ENCODE data around the gene NPIPA8.
"Not testable (repeated sequence)": the region's sequence is repeated elsewhere in the genome, so short reads cannot be mapped to it uniquely, and the experiment has no call there.

NPIPA8 gene

GRCh38 chr16:18280319-18280718, 56.2 kb downstream of the NPIPA8 start:
- not testable (repeated sequence) for H3K36me3 ChIP-seq (ENCODE audit: control insufficient read depth in 2 of 2, insufficient read depth in 2 of 2, low read length in 2 of 2); H3K9ac ChIP-seq (ENCODE audit: low read depth in 1 of 2, low read length in 2 of 2); H3K9me3 ChIP-seq (ENCODE audit: control insufficient read depth in 2 of 2, low read length in 2 of 2); H3K4me1 ChIP-seq (ENCODE audit: control insufficient read depth in 2 of 2, insufficient read depth in 2 of 2, low read length in 2 of 2); H3K27ac ChIP-seq (ENCODE audit: low read depth in 2 of 2, low read length in 2 of 2); H3K27me3 ChIP-seq (ENCODE audit: control insufficient read depth in 2 of 2, insufficient read depth in 2 of 2, low read length in 2 of 2); H3K4me3 ChIP-seq (ENCODE audit: low read length in 2 of 2)

- not testable (repeated sequence) for H3K27me3 ChIP-seq (ENCODE audit: control insufficient read depth in 2 of 2, insufficient read depth in 2 of 2, low read length in 2 of 2); H3K27ac ChIP-seq (ENCODE audit: low read depth in 2 of 2, low read length in 2 of 2); H3K4me3 ChIP-seq (ENCODE audit: low read length in 2 of 2); H3K4me1 ChIP-seq (ENCODE audit: control insufficient read depth in 2 of 2, insufficient read depth in 2 of 2, low read length in 2 of 2); H3K9ac ChIP-seq (ENCODE audit: low read depth in 1 of 2, low read length in 2 of 2); H3K9me3 ChIP-seq (ENCODE audit: control insufficient read depth in 2 of 2, low read length in 2 of 2); H3K36me3 ChIP-seq (ENCODE audit: control insufficient read depth in 2 of 2, insufficient read depth in 2 of 2, low read length in 2 of 2)
These were observed 59.8 kb downstream of the NPIPA8 start for GRCh38 chr16:18276756-18277155.

- not testable (repeated sequence) for H3K4me3 ChIP-seq (ENCODE audit: low read length in 2 of 2); H3K36me3 ChIP-seq (ENCODE audit: control insufficient read depth in 2 of 2, insufficient read depth in 2 of 2, low read length in 2 of 2); H3K9me3 ChIP-seq (ENCODE audit: control insufficient read depth in 2 of 2, low read length in 2 of 2); H3K27ac ChIP-seq (ENCODE audit: low read depth in 2 of 2, low read length in 2 of 2); H3K4me1 ChIP-seq (ENCODE audit: control insufficient read depth in 2 of 2, insufficient read depth in 2 of 2, low read length in 2 of 2); H3K27me3 ChIP-seq (ENCODE audit: control insufficient read depth in 2 of 2, insufficient read depth in 2 of 2, low read length in 2 of 2); H3K9ac ChIP-seq (ENCODE audit: low read depth in 1 of 2, low read length in 2 of 2)
These were observed 66.4 kb downstream of the NPIPA8 start for GRCh38 chr16:18270171-18270570.

Measured in mucosa of rectum (tissue), 2 donors.